IMR-90 (cell line): ENCODE measurements around the gene RBMXL3. TPM values are rescaled to one million over a fixed set of nuclear protein-coding genes. Genes with fewer than 3 reads are reported as not detected.
A peak's percentile ranks its signal among the peaks of the same experiment; 100 is the strongest.

ENCODE experiments used
- ATAC-seq: fragments of 200-7000 bp; cut with Tn5 transposase; 2 replicates; pipeline ENCODE4 v1.9.1; 2020; ENCODE audit warnings: low read depth, mild to moderate bottlenecking, moderate library complexity
- Bru-seq: library from RNA; stranded (reverse); fragments of 400-500 nt; gene quantifications from one replicate; lab custom pipeline; 2021; lab: Mats Ljungman, UMichigan
- BruChase-seq, 2 experiments: library from RNA; stranded (reverse); fragments of 400-500 nt; gene quantifications; one replicate each; lab custom pipeline; 2021; lab: Mats Ljungman, UMichigan
- BruUV-seq: library from RNA; stranded (reverse); fragments of 400-500 nt; replicated peaks from 2 replicates; lab custom pipeline; 2021; lab: Mats Ljungman, UMichigan
- CTCF ChIA-PET: fragments of 300-600 bp; formaldehyde crosslinking; extraction: SDS; loops from one replicate; lab custom pipeline; 2021; ENCODE audit warnings: antibody characterized with exemption; lab: Yijun Ruan, JAX
- POLR2A ChIA-PET: fragments of 300-600 bp; sonication (Branson Sonifier 250); formaldehyde crosslinking; loops from one replicate; lab custom pipeline; 2022; ENCODE audit warnings: antibody characterized with exemption; ENCODE audit not compliant: unreplicated experiment; lab: Charles Lee
- DNase-seq: peaks from one replicate; pipeline ENCODE4 v3.0.0; 2013
- H2AFZ ChIP-seq: replicated peaks from 2 replicates; pipeline ENCODE3; 2013; ENCODE audit warnings: low read length, mild to moderate bottlenecking; ENCODE audit not compliant: poor library complexity
- H2AK5ac ChIP-seq: 2 replicates; pipeline ENCODE4 v1.6.1; 2013; ENCODE audit warnings: low read depth, low read length, inconsistent platforms
- H2AK9ac ChIP-seq: replicated peaks from 2 replicates; pipeline ENCODE3; 2013; ENCODE audit warnings: mild to moderate bottlenecking, low read depth, low read length, moderate library complexity; ENCODE audit not compliant: poor library complexity
- H2BK120ac ChIP-seq: 2 replicates; pipeline ENCODE4 v1.6.1; 2013; ENCODE audit warnings: low read depth, low read length, inconsistent platforms
- H2BK15ac ChIP-seq: 3 replicates; pipeline ENCODE4 v1.6.1; 2013; ENCODE audit warnings: low read depth, low read length, inconsistent platforms
- H2BK20ac ChIP-seq: 2 replicates; pipeline ENCODE4 v1.6.1; 2013; ENCODE audit warnings: low read depth, mild to moderate bottlenecking, inconsistent platforms, low read length, moderate library complexity
- H2BK5ac ChIP-seq: 2 replicates; pipeline ENCODE4 v1.6.1; 2013; ENCODE audit warnings: mild to moderate bottlenecking, low read depth, low read length, inconsistent platforms; ENCODE audit not compliant: poor library complexity, severe bottlenecking
- H3K14ac ChIP-seq: replicated peaks from 2 replicates; pipeline ENCODE4 v1.6.1; 2013; ENCODE audit warnings: low read depth, low read length, inconsistent platforms
- H3K18ac ChIP-seq: 2 replicates; pipeline ENCODE4 v1.6.1; 2013; ENCODE audit warnings: low read depth, low read length, control low read depth
- H3K23ac ChIP-seq: 2 replicates; pipeline ENCODE4 v1.6.1; 2013; ENCODE audit warnings: low read depth, low read length, inconsistent platforms
- H3K27ac ChIP-seq: 2 replicates; pipeline ENCODE4 v1.5.1; 2013; ENCODE audit warnings: mild to moderate bottlenecking, control low read depth, low read length; ENCODE audit not compliant: insufficient read depth
- H3K27me3 ChIP-seq: 2 replicates; pipeline ENCODE4 v1.6.1; 2013; ENCODE audit warnings: low read length; ENCODE audit not compliant: control insufficient read depth, insufficient read depth
- H3K36me3 ChIP-seq: 2 replicates; pipeline ENCODE4 v1.6.1; 2013; ENCODE audit warnings: low read length, mixed read lengths; ENCODE audit not compliant: control insufficient read depth, insufficient read depth
- H3K4ac ChIP-seq: 2 replicates; pipeline ENCODE4 v1.6.1; 2013; ENCODE audit warnings: low read depth, low read length, inconsistent platforms
- H3K4me1 ChIP-seq: 2 replicates; pipeline ENCODE4 v1.6.1; 2013; ENCODE audit warnings: low read length, mixed read lengths; ENCODE audit not compliant: control insufficient read depth, insufficient read depth
- H3K4me2 ChIP-seq: 2 replicates; pipeline ENCODE4 v1.6.1; 2013; ENCODE audit warnings: low read depth, mild to moderate bottlenecking, control low read depth, low read length, moderate library complexity
- H3K4me3 ChIP-seq: 2 replicates; pipeline ENCODE4 v1.5.1; 2013; ENCODE audit warnings: low read depth, mild to moderate bottlenecking, control low read depth, low read length, moderate library complexity; ENCODE audit not compliant: insufficient read depth
- H3K56ac ChIP-seq: 2 replicates; pipeline ENCODE4 v1.6.1; 2013; ENCODE audit warnings: low read length, inconsistent platforms; ENCODE audit not compliant: insufficient read depth; ENCODE audit errors: extremely low read depth
- H3K79me1 ChIP-seq, 2 experiments: 2 replicates each; pipeline ENCODE4 v1.6.1; 2013; ENCODE audit warnings: low read length in 2 of 2, inconsistent platforms in 1 of 2, low read depth in 1 of 2
- H3K9ac ChIP-seq: 2 replicates; pipeline ENCODE4 v1.6.1; 2013; ENCODE audit warnings: low read depth, low read length, control low read depth
- H3K9me1 ChIP-seq: 2 replicates; pipeline ENCODE4 v1.6.1; 2013; ENCODE audit warnings: low read length, inconsistent platforms; ENCODE audit not compliant: insufficient read depth
- H3K9me3 ChIP-seq: 2 replicates; pipeline ENCODE4 v1.6.1; 2013; ENCODE audit warnings: low read length; ENCODE audit not compliant: control insufficient read depth, insufficient read depth
- H4K20me1 ChIP-seq: 2 replicates; pipeline ENCODE4 v1.6.1; 2013; ENCODE audit warnings: low read length, inconsistent platforms; ENCODE audit not compliant: insufficient read depth
- H4K5ac ChIP-seq: 2 replicates; pipeline ENCODE4 v1.6.1; 2013; ENCODE audit warnings: mild to moderate bottlenecking, low read depth, low read length, control low read depth
- H4K8ac ChIP-seq, 2 experiments: 2 replicates each; pipeline ENCODE4 v1.6.1; 2013; ENCODE audit warnings: low read depth in 2 of 2, low read length in 2 of 2, control low read depth in 1 of 2, inconsistent platforms in 1 of 2
- H4K91ac ChIP-seq: 2 replicates; pipeline ENCODE4 v1.6.1; 2013; ENCODE audit warnings: low read depth, low read length, inconsistent platforms; ENCODE audit not compliant: insufficient read depth
- BHLHE40 ChIP-seq: fragments of 150-350 bp; IDR thresholded peaks from 2 replicates; pipeline ENCODE4 v1.6.1; 2016; ENCODE audit warnings: mild to moderate bottlenecking, low read depth, low read length
- CHD1 ChIP-seq: IDR thresholded peaks from 2 replicates; pipeline ENCODE4 v1.6.1; 2012; ENCODE audit warnings: low read depth, low read length, improper control_type of control experiment
- CTCF ChIP-seq: conservative IDR thresholded peaks from 2 replicates; pipeline ENCODE4 v1.5.1; 2012; ENCODE audit warnings: mild to moderate bottlenecking, low read depth, low read length, improper control_type of control experiment
- MAFK ChIP-seq: IDR thresholded peaks from 2 replicates; pipeline ENCODE4 v1.6.1; 2012; ENCODE audit warnings: low read depth, low read length, improper control_type of control experiment
- MXI1 ChIP-seq: IDR thresholded peaks from 2 replicates; pipeline ENCODE4 v1.6.1; 2012; ENCODE audit warnings: low read depth, mild to moderate bottlenecking, low read length, moderate library complexity, borderline replicate concordance
- RAD21 ChIP-seq: IDR thresholded peaks from 2 replicates; pipeline ENCODE4 v1.6.1; 2012; ENCODE audit warnings: low read length, improper control_type of control experiment
- USF2 ChIP-seq: fragments of 150-350 bp; IDR thresholded peaks from 2 replicates; pipeline ENCODE4 v1.6.1; 2017; ENCODE audit warnings: mild to moderate bottlenecking, antibody characterized with exemption, low read length, low read depth
- WGBS, 2 experiments: methylation state at CpG; one replicate each; pipeline versions ENCODE4 v1.1.5 to v1.1.7; 2013; ENCODE audit warnings: missing lambda C conversion rate in 2 of 2; ENCODE audit not compliant: insufficient read length in 1 of 2; ENCODE audit errors: extremely low coverage in 2 of 2; 5-methylcytosine and 5-hydroxymethylcytosine counted together
- dilution Hi-C: fragments of 300-500 bp; cut with HindIII; formaldehyde crosslinking; loops from one replicate; pipeline ENCODE4 v1.14.3; 2018; ENCODE audit warnings: low sequenced_read_pairs; ENCODE audit not compliant: unreplicated experiment
- in situ Hi-C: fragments of 300-500 bp; cut with MboI; formaldehyde crosslinking; loops from 3 replicates; pipeline ENCODE4 v1.14.3; 2019; ENCODE audit warnings: low sequenced_read_pairs, inconsistent platforms, mixed read lengths
- intact Hi-C: fragments of 100-400 bp; cut with micrococcal nuclease; formaldehyde crosslinking; loops from 2 replicates; pipeline ENCODE4 v1.10.0; 2022
- long read RNA-seq: library from polyadenylated mRNA; unstranded; transcript quantifications from one replicate; pipeline ENCODE4 v2.0.0, GENCODE V29; 2021; ENCODE audit not compliant: unreplicated experiment
- polyA plus RNA-seq, 3 experiments: library from polyadenylated mRNA; depleted of rRNA; stranded (reverse); fragments of >200 nt; gene quantifications; 2 replicates each; pipeline ENCODE4 v1.2.3, GENCODE V29; 2012; ENCODE audit warnings: low replicate concordance in 1 of 3
- total RNA-seq: library from RNA; depleted of rRNA; stranded (reverse); fragments of >200 nt; gene quantifications from 2 replicates; pipeline ENCODE4 v1.2.3, GENCODE V29; 2012; rRNA removed

Gene RBMXL3
- total RNA-seq, result not detected in 2 replicates
- not detected in 2 replicates for polyA plus RNA-seq (2012; rRNA removed)
- not detected in 2 replicates for polyA plus RNA-seq (2012; cell fraction: cytosol; rRNA removed)
- not detected in 2 replicates for polyA plus RNA-seq (2012; cell fraction: nucleus; rRNA removed; ENCODE audit: low replicate concordance)
- Bru-seq, nascent RNA, result not detected
- not detected for BruChase-seq, experiment 1, labeled RNA remaining after a 6-hour chase
- not detected for BruChase-seq, experiment 2, labeled RNA remaining after a 2-hour chase
- long read RNA-seq, result 0 reads

GRCh38 chrX:115189110-115189509 is at the start of gene RBMXL3:
RBMXL3 (plus strand) TSS chrX:115189410; CDS start chrX:115189442, 32 bp downstream.
- dilution Hi-C loops (no loop called here), in situ Hi-C loops (no loop called here), intact Hi-C loops (no loop called here)
- ATAC-seq, result no peak
- H3K4me3 ChIP-seq, result no peak within 1 kb of the TSS
- H3K23ac ChIP-seq, result no peak within 1 kb of the TSS
- DNase-seq, result no peak
- no peak within 1 kb of the TSS for H3K27ac ChIP-seq
- no peak within 1 kb of the TSS for H3K14ac ChIP-seq
- H3K56ac ChIP-seq, result no peak within 1 kb of the TSS
- no peaks in the 10 kb centered on the region; the same call in 1 of the 2 replicates for H4K20me1 ChIP-seq
- no peak within 1 kb of the TSS for H2BK5ac ChIP-seq
- no peak within 1 kb of the TSS for H2AFZ ChIP-seq
- TF ChIP-seq USF2, result no peak
- no peak for TF ChIP-seq MXI1
- TF ChIP-seq CTCF, result no peak
- TF ChIP-seq CHD1, result no peak
- TF ChIP-seq MAFK, result peak; percentile 32; the same call in 1 of the 2 replicates
- TF ChIP-seq RAD21, result no peak
- TF ChIP-seq BHLHE40, result no peak
- no peak within 1 kb of the TSS for H3K9ac ChIP-seq
- no peak within 1 kb of the TSS for H4K5ac ChIP-seq
- H3K4me1 ChIP-seq, result no peaks in the 10 kb centered on the region
- no peak within 1 kb of the TSS for H2AK5ac ChIP-seq
- BruUV-seq, result no TSS peak
- no peak within 1 kb of the TSS for H2BK20ac ChIP-seq
- H2BK15ac ChIP-seq, result no peak within 1 kb of the TSS
- ChIA-PET POLR2A (no interaction called here), CTCF (no interaction called here)
- H3K79me1 ChIP-seq, result peaks cover 3 to 4% of the 10 kb centered on the region in 2 experiments; a peak in 3 of 4 replicates
- no peak within 1 kb of the TSS for H4K8ac ChIP-seq
- H3K27me3 ChIP-seq, result no peaks in the 10 kb centered on the region
- WGBS, 2 experiments, result 95% methylated on average over 16 of the region's 16 CpGs; no CpG with 5 or more reads in 1 of the 2 experiments
- peak within 1 kb of the TSS; percentile 13 for H2AK9ac ChIP-seq
- no peaks in the 10 kb centered on the region; the same call in 1 of the 2 replicates for H3K36me3 ChIP-seq
- no peak within 1 kb of the TSS for H3K4me2 ChIP-seq
- H3K18ac ChIP-seq, result no peak within 1 kb of the TSS
- peaks cover 14% of the 10 kb centered on the region; the same call in 1 of the 2 replicates for H3K9me3 ChIP-seq
- H3K9me1 ChIP-seq, result no peaks in the 10 kb centered on the region
- H2BK120ac ChIP-seq, result no peak within 1 kb of the TSS
- no peak within 1 kb of the TSS for H4K91ac ChIP-seq
- no peak within 1 kb of the TSS for H3K4ac ChIP-seq
